HepG2 (cell line): ENCODE results near the gene TAF11. TPM values are rescaled to one million over a fixed set of nuclear protein-coding genes. Genes with fewer than 3 reads are reported as not detected.
A peak's percentile ranks its signal among the peaks of the same experiment; 100 is the strongest.

Experiments
- AGO2 ChIP-seq: fragments of 200-400 bp; formaldehyde crosslinking; optimal IDR thresholded peaks from 2 replicates; pipeline ENCODE3; 2017; ENCODE audit warnings: mild to moderate bottlenecking, low read depth, low read length, moderate library complexity
- FLYWCH1 ChIP-seq: sonication (generic); formaldehyde crosslinking; IDR thresholded peaks from 2 replicates; pipeline ENCODE4 v1.8.1; 2023; ENCODE audit warnings: mild to moderate bottlenecking, missing genetic modification reagents
- FOXJ3 ChIP-seq: sonication (generic); formaldehyde crosslinking; IDR thresholded peaks from 2 replicates; pipeline ENCODE4 v1.4.0; 2020; ENCODE audit warnings: missing genetic modification reagents, mild to moderate bottlenecking, borderline replicate concordance
- HOMEZ ChIP-seq: IDR thresholded peaks from 2 replicates; pipeline ENCODE4 v1.6.1; 2016; ENCODE audit warnings: low read depth
- NFKB2 ChIP-seq: sonication (generic); formaldehyde crosslinking; IDR thresholded peaks from 2 replicates; pipeline ENCODE4 v1.4.0; 2020; ENCODE audit warnings: missing genetic modification reagents, borderline replicate concordance
- PAX8 ChIP-seq: sonication (generic); formaldehyde crosslinking; IDR thresholded peaks from 2 replicates; pipeline ENCODE4 v1.8.0; 2022; ENCODE audit warnings: mild to moderate bottlenecking, missing genetic modification reagents, borderline replicate concordance
- PRMT3 ChIP-seq: sonication (generic); formaldehyde crosslinking; IDR thresholded peaks from 2 replicates; pipeline ENCODE4 v1.8.1; 2022; ENCODE audit warnings: low read depth, mild to moderate bottlenecking, moderate library complexity, missing genetic modification reagents, borderline replicate concordance
- SATB2 ChIP-seq: sonication (generic); formaldehyde crosslinking; IDR thresholded peaks from 2 replicates; pipeline ENCODE4 v1.5.0; 2020; ENCODE audit warnings: missing genetic modification reagents
- SMARCC2 ChIP-seq: fragments of 450-650 bp; IDR thresholded peaks from 2 replicates; pipeline ENCODE4 v1.6.1; 2017; ENCODE audit warnings: antibody characterized with exemption, mild to moderate bottlenecking
- SRSF1 ChIP-seq: fragments of 200-400 bp; formaldehyde crosslinking; optimal IDR thresholded peaks from 2 replicates; pipeline ENCODE3; 2017; ENCODE audit warnings: mild to moderate bottlenecking, low read depth, low read length, moderate library complexity
- TMF1 ChIP-seq: sonication (generic); formaldehyde crosslinking; IDR thresholded peaks from 2 replicates; pipeline ENCODE4 v1.8.1; 2022; ENCODE audit warnings: low read depth, missing genetic modification reagents
- ZFP36L2 ChIP-seq: sonication (generic); formaldehyde crosslinking; IDR thresholded peaks from 2 replicates; pipeline ENCODE4 v1.4.0; 2020; ENCODE audit warnings: missing genetic modification reagents
- ZGPAT ChIP-seq: IDR thresholded peaks from 2 replicates; pipeline ENCODE4 v1.6.1; 2016; ENCODE audit warnings: mild to moderate bottlenecking
- ZKSCAN1 ChIP-seq: fragments of 150-350 bp; IDR thresholded peaks from 2 replicates; pipeline ENCODE4 v1.6.1; 2014; ENCODE audit warnings: low read length
- ZNF230 ChIP-seq: sonication (generic); formaldehyde crosslinking; IDR thresholded peaks from 2 replicates; pipeline ENCODE4 v1.4.0; 2020; ENCODE audit warnings: mild to moderate bottlenecking, missing genetic modification reagents
- ZNF317 ChIP-seq: sonication (generic); formaldehyde crosslinking; IDR thresholded peaks from 2 replicates; pipeline ENCODE4 v1.5.0; 2020; ENCODE audit warnings: mild to moderate bottlenecking, missing genetic modification reagents
- ZNF367 ChIP-seq: sonication (generic); formaldehyde crosslinking; IDR thresholded peaks from 2 replicates; pipeline ENCODE4 v1.4.0; 2020; ENCODE audit warnings: missing genetic modification reagents, borderline replicate concordance
- ZNF546 ChIP-seq: sonication (generic); formaldehyde crosslinking; conservative IDR thresholded peaks from 2 replicates; pipeline ENCODE4 v1.8.1; 2023; ENCODE audit warnings: mild to moderate bottlenecking, missing genetic modification reagents
- polyA plus RNA-seq, 8 experiments: library from polyadenylated mRNA; depleted of rRNA in 3 of 8; stranded (reverse) in 7 of 8; unstranded in 1 of 8; fragments of >200 nt; fragmentation: Illumina TruSeq in 4 of 8; extraction: Trizol in 4 of 8; gene quantifications; 2 replicates each; pipeline versions ENCODE4 v1.2.1 to v1.2.3, GENCODE V29; 2011 to 2016; ENCODE audit warnings: low read depth in 4 of 8, missing spikeins in 1 of 8, mixed read lengths in 1 of 8; ENCODE audit not compliant: insufficient read depth in 1 of 8
- total RNA-seq, 5 experiments: library from RNA; depleted of rRNA; stranded (reverse); fragments of >200 nt; fragmentation: Illumina TruSeq; extraction: Trizol; gene quantifications; 2 replicates each; pipeline ENCODE4 v1.2.3, GENCODE V29; 2016; ENCODE audit warnings: low read depth in 1 of 5
- TF ChIP-seq, protein P1 (sequence below): sonication (generic); formaldehyde crosslinking; IDR thresholded peaks from 2 replicates; pipeline ENCODE4 v1.8.1; 2023; ENCODE audit warnings: mild to moderate bottlenecking, inconsistent platforms, moderate library complexity, missing genetic modification reagents, borderline replicate concordance
- TF ChIP-seq, protein P2 (sequence below): sonication (generic); formaldehyde crosslinking; IDR thresholded peaks from 2 replicates; pipeline ENCODE4 v1.4.0; 2020; ENCODE audit warnings: missing genetic modification reagents, borderline replicate concordance
- TF ChIP-seq, protein P3 (sequence below): sonication (generic); formaldehyde crosslinking; IDR thresholded peaks from 2 replicates; pipeline ENCODE4 v1.4.0; 2020; ENCODE audit warnings: missing genetic modification reagents

Gene TAF11
- total and polyA plus RNA-seq, 2 of the 13 experiments (the other 11 are each of a cell fraction or from before 2014, with no cell fraction given) = 35.4 to 73.6 TPM

- TF ChIP-seq ZGPAT (CRISPR knock-in tag) (peak; percentile 93), SATB2 (CRISPR knock-in tag) (no peak), AGO2 (no peak), ZNF317 (peak; percentile 95), ZKSCAN1 (peak; percentile 71), HOMEZ (peak; percentile 88), ZNF367 (CRISPR knock-in tag) (no peak), FOXJ3 (CRISPR knock-in tag) (no peak), PRMT3 (CRISPR knock-in tag) (no peak), PAX8 (CRISPR knock-in tag) (no peak), NFKB2 (CRISPR knock-in tag) (peak; percentile 93; the same call in 1 of the 2 replicates), ZFP36L2 (CRISPR knock-in tag) (peak; percentile 27; the same call in 1 of the 2 replicates), ZNF546 (CRISPR knock-in tag) (no peak), TMF1 (CRISPR knock-in tag) (peak; percentile 75), FLYWCH1 (CRISPR knock-in tag) (no peak), SRSF1 (peak; percentile 49), SMARCC2 (no peak), ZNF230 (CRISPR knock-in tag) (no peak; the same call in 1 of the 2 replicates)
- TF ChIP-seq, protein P1, sequence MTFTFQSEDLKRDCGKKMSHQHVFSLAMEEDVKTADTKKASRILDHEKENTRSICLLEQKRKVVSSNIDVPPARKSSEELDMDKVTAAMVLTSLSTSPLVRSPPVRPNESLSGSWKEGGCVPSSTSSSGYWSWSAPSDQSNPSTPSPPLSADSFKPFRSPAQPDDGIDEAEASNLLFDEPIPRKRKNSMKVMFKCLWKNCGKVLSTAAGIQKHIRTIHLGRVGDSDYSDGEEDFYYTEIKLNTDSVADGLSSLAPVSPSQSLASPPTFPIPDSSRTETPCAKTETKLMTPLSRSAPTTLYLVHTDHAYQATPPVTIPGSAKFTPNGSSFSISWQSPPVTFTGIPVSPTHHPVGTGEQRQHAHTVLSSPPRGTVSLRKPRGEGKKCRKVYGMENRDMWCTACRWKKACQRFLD (CRISPR knock-in tag) = no peak
- TF ChIP-seq, protein P2, sequence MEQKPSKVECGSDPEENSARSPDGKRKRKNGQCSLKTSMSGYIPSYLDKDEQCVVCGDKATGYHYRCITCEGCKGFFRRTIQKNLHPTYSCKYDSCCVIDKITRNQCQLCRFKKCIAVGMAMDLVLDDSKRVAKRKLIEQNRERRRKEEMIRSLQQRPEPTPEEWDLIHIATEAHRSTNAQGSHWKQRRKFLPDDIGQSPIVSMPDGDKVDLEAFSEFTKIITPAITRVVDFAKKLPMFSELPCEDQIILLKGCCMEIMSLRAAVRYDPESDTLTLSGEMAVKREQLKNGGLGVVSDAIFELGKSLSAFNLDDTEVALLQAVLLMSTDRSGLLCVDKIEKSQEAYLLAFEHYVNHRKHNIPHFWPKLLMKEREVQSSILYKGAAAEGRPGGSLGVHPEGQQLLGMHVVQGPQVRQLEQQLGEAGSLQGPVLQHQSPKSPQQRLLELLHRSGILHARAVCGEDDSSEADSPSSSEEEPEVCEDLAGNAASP (CRISPR knock-in tag) = peak; percentile 84; the same call in 1 of the 2 replicates
- TF ChIP-seq, protein P3, sequence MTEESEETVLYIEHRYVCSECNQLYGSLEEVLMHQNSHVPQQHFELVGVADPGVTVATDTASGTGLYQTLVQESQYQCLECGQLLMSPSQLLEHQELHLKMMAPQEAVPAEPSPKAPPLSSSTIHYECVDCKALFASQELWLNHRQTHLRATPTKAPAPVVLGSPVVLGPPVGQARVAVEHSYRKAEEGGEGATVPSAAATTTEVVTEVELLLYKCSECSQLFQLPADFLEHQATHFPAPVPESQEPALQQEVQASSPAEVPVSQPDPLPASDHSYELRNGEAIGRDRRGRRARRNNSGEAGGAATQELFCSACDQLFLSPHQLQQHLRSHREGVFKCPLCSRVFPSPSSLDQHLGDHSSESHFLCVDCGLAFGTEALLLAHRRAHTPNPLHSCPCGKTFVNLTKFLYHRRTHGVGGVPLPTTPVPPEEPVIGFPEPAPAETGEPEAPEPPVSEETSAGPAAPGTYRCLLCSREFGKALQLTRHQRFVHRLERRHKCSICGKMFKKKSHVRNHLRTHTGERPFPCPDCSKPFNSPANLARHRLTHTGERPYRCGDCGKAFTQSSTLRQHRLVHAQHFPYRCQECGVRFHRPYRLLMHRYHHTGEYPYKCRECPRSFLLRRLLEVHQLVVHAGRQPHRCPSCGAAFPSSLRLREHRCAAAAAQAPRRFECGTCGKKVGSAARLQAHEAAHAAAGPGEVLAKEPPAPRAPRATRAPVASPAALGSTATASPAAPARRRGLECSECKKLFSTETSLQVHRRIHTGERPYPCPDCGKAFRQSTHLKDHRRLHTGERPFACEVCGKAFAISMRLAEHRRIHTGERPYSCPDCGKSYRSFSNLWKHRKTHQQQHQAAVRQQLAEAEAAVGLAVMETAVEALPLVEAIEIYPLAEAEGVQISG (CRISPR knock-in tag) = peak; percentile 94
Measured at GRCh38 chr6:34887753-34888513, at the start of gene TAF11 (continued).
